GM19193 (cell line): ENCODE results near the gene DNMT1.

ENCODE experiments used
- POLR2A ChIP-seq: IDR thresholded peaks from 4 replicates; pipeline ENCODE4 v1.6.1; 2011; ENCODE audit not compliant: insufficient read depth, insufficient read length; ENCODE audit errors: extremely low read depth

Gene DNMT1

GRCh38 chr19:10194500-10195198, at the start of gene DNMT1:
Gene DNMT1 (minus strand): TSS chr19:10194953. CDS start chr19:10194899, 54 bp downstream.
- TF ChIP-seq POLR2A = peak; percentile 97

- no peak for TF ChIP-seq POLR2A
These were observed 48.9 kb upstream of the DNMT1 start for GRCh38 chr19:10243606-10244005.

- TF ChIP-seq POLR2A = no peak
These were observed 43.5 kb upstream of the DNMT1 start for GRCh38 chr19:10238172-10238783.

- TF ChIP-seq POLR2A = no peak
These were observed 42.9 kb upstream of the DNMT1 start for GRCh38 chr19:10237702-10238101.

- TF ChIP-seq POLR2A = no peak
These were observed 40.2 kb upstream of the DNMT1 start for GRCh38 chr19:10235003-10235402.

- TF ChIP-seq POLR2A = no peak
These were observed 39.2 kb upstream of the DNMT1 start for GRCh38 chr19:10233946-10234345.

- no peak for TF ChIP-seq POLR2A
These were observed 37.0 kb upstream of the DNMT1 start for GRCh38 chr19:10231612-10232228.

GRCh38 chr19:10230861-10231611, 36.3 kb upstream of the DNMT1 start, which contains the start of gene S1PR2:
Gene S1PR2 (minus strand): TSS chr19:10231331. CDS start chr19:10224905, 6,426 bp downstream.
- peak; percentile 66 for TF ChIP-seq POLR2A

GRCh38 chr19:10230173-10230860, 35.6 kb upstream of the DNMT1 start:
- TF ChIP-seq POLR2A = peak; percentile 34

- TF ChIP-seq POLR2A = no peak
These were observed 34.2 kb upstream of the DNMT1 start for GRCh38 chr19:10228920-10229319.

- TF ChIP-seq POLR2A = no peak
These were observed 33.6 kb upstream of the DNMT1 start for GRCh38 chr19:10228393-10228792.

- no peak for TF ChIP-seq POLR2A
These were observed 32.5 kb upstream of the DNMT1 start for GRCh38 chr19:10227026-10227971.

GRCh38 chr19:10226376-10227025, 31.7 kb upstream of the DNMT1 start:
- no peak for TF ChIP-seq POLR2A
